K562 (cell line): Measurements from ENCODE around the gene MPHOSPH8.

ENCODE experiments used
- ATF3 ChIP-seq, 2 experiments: fragments of 450-650 bp in 1 of 2; sonication (generic) in 1 of 2; formaldehyde crosslinking in 1 of 2; IDR thresholded peaks in 1 of 2; conservative IDR thresholded peaks in 1 of 2; 2 replicates each; pipeline versions ENCODE4 v1.6.1 to v1.8.1; 2016 to 2023; ENCODE audit warnings: mild to moderate bottlenecking in 2 of 2, moderate library complexity in 2 of 2, inconsistent platforms in 1 of 2, missing genetic modification reagents in 1 of 2
- CTCF ChIP-seq, 3 experiments: IDR thresholded peaks in 2 of 3; conservative IDR thresholded peaks in 1 of 3; 2 replicates each; pipeline ENCODE4 v1.5.1; 2011 to 2012; ENCODE audit warnings: low read length in 3 of 3, mild to moderate bottlenecking in 3 of 3, control low read depth in 2 of 3, improper control_type of control experiment in 1 of 3, inconsistent platforms in 1 of 3, low read depth in 1 of 3, mixed read lengths in 1 of 3, moderate library complexity in 1 of 3; ENCODE audit not compliant: insufficient read depth in 2 of 3
- EZH2 ChIP-seq: IDR thresholded peaks from 2 replicates; pipeline ENCODE4 v1.6.1; 2012; ENCODE audit warnings: low read depth, mild to moderate bottlenecking, inconsistent platforms, low read length, borderline replicate concordance
- HLTF ChIP-seq: fragments of 450-650 bp; IDR thresholded peaks from 2 replicates; pipeline ENCODE4 v1.6.1; 2016
- MAZ ChIP-seq, 2 experiments: fragments of 450-650 bp in 1 of 2; sonication (generic) in 1 of 2; formaldehyde crosslinking; IDR thresholded peaks in 1 of 2; conservative IDR thresholded peaks in 1 of 2; 2 replicates each; pipeline versions ENCODE4 v1.4.0 to v1.5.0; 2020; ENCODE audit warnings: mild to moderate bottlenecking in 1 of 2, missing genetic modification reagents in 1 of 2
- MLLT1 ChIP-seq, 2 experiments: fragments of 450-650 bp; IDR thresholded peaks; 2 replicates each; pipeline ENCODE4 v1.6.1; 2016
- NELFE ChIP-seq: IDR thresholded peaks from 2 replicates; pipeline ENCODE4 v1.6.1; 2011; ENCODE audit warnings: mild to moderate bottlenecking; ENCODE audit not compliant: insufficient read depth, insufficient read length
- REST ChIP-seq, 2 experiments: fragments of 450-650 bp; formaldehyde crosslinking in 1 of 2; IDR thresholded peaks; 2 replicates each; pipeline versions ENCODE4 v1.4.0 to v1.6.1; 2014 to 2020; ENCODE audit warnings: mild to moderate bottlenecking in 2 of 2, borderline replicate concordance in 1 of 2, low read depth in 1 of 2
- SMC3 ChIP-seq: conservative IDR thresholded peaks from 2 replicates; pipeline ENCODE4 v1.6.1; 2011; ENCODE audit warnings: low read depth, low read length, improper control_type of control experiment; ENCODE audit not compliant: insufficient read depth
- SREBF1 ChIP-seq: fragments of 150-350 bp; IDR thresholded peaks from 2 replicates; pipeline ENCODE4 v1.6.1; 2014; ENCODE audit warnings: antibody characterized with exemption, low read depth, low read length, borderline replicate concordance
- TEAD4 ChIP-seq, 2 experiments: sonication (generic) in 1 of 2; formaldehyde crosslinking in 1 of 2; IDR thresholded peaks; 2 replicates each; pipeline versions ENCODE4 v1.6.1 to v1.8.0; 2012 to 2022; ENCODE audit warnings: borderline replicate concordance in 1 of 2, inconsistent platforms in 1 of 2, low read length in 1 of 2, mild to moderate bottlenecking in 1 of 2, missing genetic modification reagents in 1 of 2
- YY1 ChIP-seq, 3 experiments: IDR thresholded peaks; 2 replicates each; pipeline ENCODE4 v1.6.1; 2011; ENCODE audit warnings: low read length in 2 of 3, mild to moderate bottlenecking in 2 of 3, moderate library complexity in 2 of 3, borderline replicate concordance in 1 of 3, control low read depth in 1 of 3, low read depth in 1 of 3; ENCODE audit not compliant: insufficient read depth in 3 of 3, insufficient replicate concordance in 2 of 3, control insufficient read depth in 1 of 3, insufficient read length in 1 of 3; ENCODE audit errors: extremely low read depth in 1 of 3
- ZNF408 ChIP-seq: fragments of 250-450 bp; sonication (Bioruptor Pico); IDR thresholded peaks from 2 replicates; pipeline ENCODE4 v1.4.0; 2020; ENCODE audit warnings: low read depth, mild to moderate bottlenecking, moderate library complexity
- ZNF57 ChIP-seq: fragments of 450-650 bp; formaldehyde crosslinking; IDR thresholded peaks from 2 replicates; pipeline ENCODE4 v1.4.0; 2020; ENCODE audit warnings: mild to moderate bottlenecking, moderate library complexity

DNA sequence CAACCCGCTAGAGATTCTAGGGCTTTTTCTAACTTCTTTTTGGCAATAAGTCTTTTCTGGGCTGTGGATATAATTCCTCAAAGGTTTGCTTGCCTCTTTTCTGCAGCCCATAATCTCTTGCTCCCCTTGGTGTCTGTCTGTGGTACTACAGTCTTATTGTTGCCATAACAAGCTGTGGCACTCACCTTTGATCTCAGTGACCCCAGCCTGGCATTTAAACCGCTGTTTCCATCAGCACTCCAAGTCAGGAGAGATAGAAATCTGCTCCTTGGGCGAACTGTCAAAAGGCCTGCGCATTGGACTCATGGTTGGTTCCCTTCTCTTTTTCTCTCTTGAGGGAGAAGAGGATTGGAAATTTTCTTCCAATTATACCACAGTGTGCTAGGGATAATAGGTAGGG is 14.5 kb upstream of the MPHOSPH8 start:
- TF ChIP-seq HLTF (no peak), SREBF1 (no peak), CTCF (IDR thresholded peaks at IDR 0.05 in 2 of 3, conservative IDR thresholded peaks at IDR 0.05 in 1 of 3; ENCODE audit: insufficient read depth in 2 of 3, low read depth in 1 of 3, low read length in 3 of 3) (peak; percentile 37 to 46 (median 39); a peak in 4 of 6 replicates), ZNF408 (CRISPR knock-in tag) (no peak), ATF3 (IDR thresholded peaks at IDR 0.05) (no peak), ATF3 (CRISPR knock-in tag; conservative IDR thresholded peaks at IDR 0.05) (no peak), EZH2 (no peak), MLLT1 (IDR thresholded peaks at IDR 0.05) (no peak), YY1 (IDR thresholded peaks at IDR 0.05; ENCODE audit: borderline replicate concordance in 1 of 3, control insufficient read depth in 1 of 3, extremely low read depth in 1 of 3, insufficient read depth in 3 of 3, insufficient read length in 1 of 3, insufficient replicate concordance in 2 of 3, low read depth in 1 of 3, low read length in 2 of 3) (no peak), MAZ (CRISPR knock-in tag; conservative IDR thresholded peaks at IDR 0.05 in 1 of 2, IDR thresholded peaks at IDR 0.05 in 1 of 2) (no peak), ZNF57 (no peak), NELFE (no peak), TEAD4 (IDR thresholded peaks at IDR 0.05; ENCODE audit: low read length) (no peak), TEAD4 (CRISPR knock-in tag; IDR thresholded peaks at IDR 0.05; ENCODE audit: borderline replicate concordance) (no peak), REST (IDR thresholded peaks at IDR 0.05; ENCODE audit: borderline replicate concordance) (0 out of 2 replicates have a peak, but pooled peaks have one; percentile 12), REST (CRISPR knock-in tag; IDR thresholded peaks at IDR 0.05; ENCODE audit: low read depth) (no peak), SMC3 (no peak)
